A673 (cell line): ENCODE results near the gene SRRM3. TPM values are rescaled to one million over a fixed set of nuclear protein-coding genes. Genes with fewer than 3 reads are reported as not detected.
"Not testable (repeated sequence)": the region's sequence is repeated elsewhere in the genome, so short reads cannot be mapped to it uniquely, and the experiment has no call there.

Source experiments
- BruUV-seq: library from RNA; stranded (reverse); fragments of 400-500 nt; replicated peaks from 2 replicates; lab custom pipeline; 2021; lab: Mats Ljungman, UMichigan
- CTCF ChIA-PET: fragments of 300-600 bp; sonication (Branson Sonifier 250); formaldehyde crosslinking; loops from one replicate; lab custom pipeline; 2022; ENCODE audit warnings: antibody characterized with exemption; lab: Charles Lee
- POLR2A ChIA-PET: fragments of 300-600 bp; sonication (Branson Sonifier 250); formaldehyde crosslinking; loops from one replicate; lab custom pipeline; 2022; ENCODE audit warnings: antibody characterized with exemption; ENCODE audit not compliant: low non-redundant PET; lab: Charles Lee
- DNase-seq: peaks from one replicate; pipeline ENCODE4 v3.0.0-alpha.2; 2015; ENCODE audit warnings: low spot score
- H3K27ac ChIP-seq: fragments of 200-600 bp; sonication (generic); 2 replicates; pipeline ENCODE4 v1.5.1; 2016; ENCODE audit warnings: mixed run types, low read depth, mild to moderate bottlenecking, mixed read lengths, antibody characterized with exemption, low read length; ENCODE audit not compliant: poor library complexity, severe bottlenecking
- H3K27me3 ChIP-seq: fragments of 200-600 bp; sonication (generic); replicated peaks from 2 replicates; pipeline ENCODE4 v1.6.1; 2017; ENCODE audit warnings: mixed run types, low read depth, mild to moderate bottlenecking, mixed read lengths, antibody characterized with exemption, low read length; ENCODE audit not compliant: insufficient read depth, poor library complexity
- H3K36me3 ChIP-seq: fragments of 200-600 bp; sonication (generic); 2 replicates; pipeline ENCODE4 v1.6.1; 2016; ENCODE audit warnings: mixed run types, mild to moderate bottlenecking, mixed read lengths, antibody characterized with exemption, low read length; ENCODE audit not compliant: insufficient read depth, poor library complexity, severe bottlenecking
- H3K4me1 ChIP-seq: fragments of 200-600 bp; sonication (generic); 2 replicates; pipeline ENCODE4 v1.6.1; 2017; ENCODE audit warnings: mixed run types, mild to moderate bottlenecking, mixed read lengths, antibody characterized with exemption, low read length; ENCODE audit not compliant: insufficient read depth, poor library complexity, severe bottlenecking
- H3K4me3 ChIP-seq: fragments of 200-600 bp; sonication (generic); 2 replicates; pipeline ENCODE4 v1.5.1; 2016; ENCODE audit warnings: low read depth, mixed run types, mild to moderate bottlenecking, mixed read lengths, low read length; ENCODE audit not compliant: poor library complexity, severe bottlenecking
- H3K9me3 ChIP-seq: fragments of 200-600 bp; sonication (generic); 2 replicates; pipeline ENCODE4 v1.6.1; 2016; ENCODE audit warnings: mixed run types, low read depth, mild to moderate bottlenecking, mixed read lengths, antibody characterized with exemption, low read length; ENCODE audit not compliant: poor library complexity, severe bottlenecking
- CTCF ChIP-seq: fragments of 300-800, 200-600 bp; sonication (generic); conservative IDR thresholded peaks from 2 replicates; pipeline ENCODE4 v1.5.1; 2017; ENCODE audit warnings: low read depth, mild to moderate bottlenecking, antibody characterized with exemption, low read length, moderate library complexity, mixed read lengths
- EZH2 ChIP-seq: fragments of 200-600 bp; sonication (generic); IDR thresholded peaks from 2 replicates; pipeline ENCODE4 v1.6.1; 2017; ENCODE audit warnings: borderline replicate concordance, low read depth, mild to moderate bottlenecking, mixed read lengths, antibody characterized with exemption, low read length; ENCODE audit not compliant: poor library complexity, severe bottlenecking
- intact Hi-C: fragments of 100-400 bp; cut with micrococcal nuclease; formaldehyde crosslinking; loops from one replicate; pipeline ENCODE4 v1.10.0; 2022; ENCODE audit not compliant: unreplicated experiment
- total RNA-seq: library from RNA; stranded (reverse); gene quantifications from 2 replicates; pipeline ENCODE4 v1.2.3, GENCODE V29; 2021

Gene SRRM3
- total RNA-seq, 1 experiment from 2014 or later = 1.8 TPM

- DNase-seq = peak; percentile 97
- ChIA-PET CTCF (interaction anchor here (0.6 to 1.0 kb wide), 2 partner anchors 10 to 125 kb away, joined by 5 to 7 read pairs; no protein-coding TSS in a partner anchor), POLR2A (interaction anchor here (0.6 kb wide), 1 partner anchor 29 kb away, joined by 3 read pairs; no protein-coding TSS in a partner anchor)
- intact Hi-C loops = no loop called here
- Histone ChIP-seq H3K9me3 (no peaks in the 10 kb centered on the region), H3K36me3 (peaks cover 13% of the 10 kb centered on the region), H3K4me1 (peaks cover 7% of the 10 kb centered on the region), H3K27ac (peak overlapping the region; percentile 85), H3K27me3 (no peaks in the 10 kb centered on the region), H3K4me3 (peak overlapping the region; percentile 83)
- no TSS peak for BruUV-seq
- no peak for TF ChIP-seq CTCF
- no peak for TF ChIP-seq EZH2
Measured at GRCh38 chr7:76303202-76304147, 101.8 kb downstream of the SRRM3 start.

GRCh38 chr7:76304888-76305375, 103.2 kb downstream of the SRRM3 start:
- Histone ChIP-seq H3K36me3 (peaks cover 13% of the 10 kb centered on the region), H3K9me3 (no peaks in the 10 kb centered on the region), H3K27ac (peak overlapping the region; percentile 85), H3K4me1 (peaks cover 7% of the 10 kb centered on the region), H3K27me3 (no peaks in the 10 kb centered on the region), H3K4me3 (no peak overlapping the region)
- POLR2A ChIA-PET = no interaction called here
- DNase-seq = no peak
- intact Hi-C loops = no loop called here
- BruUV-seq = no TSS peak
- TF ChIP-seq CTCF (no peak), EZH2 (no peak)
- CTCF ChIA-PET = interaction anchor here (1.4 kb wide), 1 partner anchor 9 kb away, joined by 4 read pairs; no protein-coding TSS in a partner anchor

GRCh38 chr7:76308874-76309273, 107.2 kb downstream of the SRRM3 start:
- POLR2A ChIA-PET = interaction anchor here (0.5 kb wide), 1 partner anchor 11 kb away, joined by 6 read pairs; no protein-coding TSS in a partner anchor
- H3K27ac ChIP-seq, H3K9me3 ChIP-seq, H3K27me3 ChIP-seq, H3K4me3 ChIP-seq, BruUV-seq, intact Hi-C loops, DNase-seq: not testable (repeated sequence)
- CTCF ChIA-PET = interaction anchor here (0.8 kb wide), 1 partner anchor 14 kb away, joined by 3 read pairs; no protein-coding TSS in a partner anchor
- peaks cover 13% of the 10 kb centered on the region for H3K36me3 ChIP-seq
- peaks cover 13% of the 10 kb centered on the region for H3K4me1 ChIP-seq

- H3K27ac ChIP-seq, H3K36me3 ChIP-seq, intact Hi-C loops, BruUV-seq, DNase-seq, H3K9me3 ChIP-seq, H3K27me3 ChIP-seq, H3K4me1 ChIP-seq, H3K4me3 ChIP-seq: not testable (repeated sequence)
- ChIA-PET CTCF (interaction anchor here (0.8 kb wide), 1 partner anchor 15 kb away, joined by 3 read pairs; no protein-coding TSS in a partner anchor), POLR2A (interaction anchor here (0.5 kb wide), 1 partner anchor 11 kb away, joined by 6 read pairs; no protein-coding TSS in a partner anchor)
Measured at GRCh38 chr7:76309341-76310101, 107.8 kb downstream of the SRRM3 start.
